Neural crest cell (in vitro differentiated cells): ENCODE data around the gene DAZAP2. TPM values are rescaled to one million over a fixed set of nuclear protein-coding genes. Genes with fewer than 3 reads are reported as not detected.

Experiments
- DNase-seq: peaks from one replicate; pipeline ENCODE4 v3.0.0; 2021; ENCODE audit warnings: low read depth, mixed read lengths, low spot score
- H3K27ac Mint-ChIP-seq: one replicate; pipeline ENCODE4 v1.8.0; 2021; ENCODE audit warnings: mild to moderate bottlenecking, mixed read lengths; ENCODE audit not compliant: unreplicated experiment
- H3K27me3 Mint-ChIP-seq: 2 replicates; pipeline ENCODE4 v1.8.0; 2021; ENCODE audit warnings: low read depth, mild to moderate bottlenecking, mixed read lengths
- H3K36me3 Mint-ChIP-seq: 2 replicates; pipeline ENCODE4 v1.8.0; 2021; ENCODE audit warnings: low read depth, mild to moderate bottlenecking, mixed read lengths
- H3K4me1 Mint-ChIP-seq: 2 replicates; pipeline ENCODE4 v1.8.0; 2021; ENCODE audit warnings: mixed read lengths
- H3K4me3 Mint-ChIP-seq: one replicate; pipeline ENCODE4 v1.8.0; 2021; ENCODE audit warnings: mild to moderate bottlenecking, mixed read lengths
- H3K9me3 Mint-ChIP-seq: 2 replicates; pipeline ENCODE4 v1.8.0; 2021; ENCODE audit warnings: mixed read lengths
- total RNA-seq: library from RNA; stranded (reverse); gene quantifications from 2 replicates; pipeline ENCODE4 v1.2.1, GENCODE V29; 2021
- TF ChIP-seq, protein P1 (sequence below): fragments of 200-600 bp; sonication (generic); conservative IDR thresholded peaks from 2 replicates; pipeline ENCODE4 v1.5.0; 2021; ENCODE audit warnings: antibody characterized with exemption, mild to moderate bottlenecking

Gene DAZAP2
- total RNA-seq, 1 donor from 2014 or later, result 70.0 TPM

DNA sequence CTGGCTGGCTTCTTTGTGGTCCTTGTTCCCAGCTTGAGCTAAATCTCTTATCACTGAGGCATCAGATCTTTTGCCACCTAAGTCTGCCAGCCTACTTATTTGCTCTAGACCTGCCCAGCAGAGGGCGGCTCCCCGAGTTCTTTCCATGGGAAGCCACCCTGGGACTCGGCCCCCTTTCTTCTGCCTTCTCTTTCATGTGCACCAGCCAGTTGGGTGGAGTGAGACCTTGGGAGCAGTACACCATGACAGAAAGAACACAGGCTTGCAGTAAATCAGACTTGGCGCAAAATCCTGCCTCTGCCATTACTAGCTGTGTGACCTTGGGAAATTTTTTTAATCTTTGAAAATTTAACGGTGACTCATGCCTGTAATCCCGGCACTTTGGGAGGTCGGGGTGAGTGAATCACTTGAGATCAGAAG is 24.1 kb downstream of the DAZAP2 start:
- Mint-ChIP-seq H3K36me3 (no peaks in the 10 kb centered on the region), H3K4me1 (peaks cover 5% of the 10 kb centered on the region), H3K27ac (no peak overlapping the region), H3K4me3 (no peak overlapping the region), H3K9me3 (peaks cover 3% of the 10 kb centered on the region), H3K27me3 (peaks cover 4% of the 10 kb centered on the region)
- DNase-seq, result peak; percentile 20
- TF ChIP-seq, protein P1, sequence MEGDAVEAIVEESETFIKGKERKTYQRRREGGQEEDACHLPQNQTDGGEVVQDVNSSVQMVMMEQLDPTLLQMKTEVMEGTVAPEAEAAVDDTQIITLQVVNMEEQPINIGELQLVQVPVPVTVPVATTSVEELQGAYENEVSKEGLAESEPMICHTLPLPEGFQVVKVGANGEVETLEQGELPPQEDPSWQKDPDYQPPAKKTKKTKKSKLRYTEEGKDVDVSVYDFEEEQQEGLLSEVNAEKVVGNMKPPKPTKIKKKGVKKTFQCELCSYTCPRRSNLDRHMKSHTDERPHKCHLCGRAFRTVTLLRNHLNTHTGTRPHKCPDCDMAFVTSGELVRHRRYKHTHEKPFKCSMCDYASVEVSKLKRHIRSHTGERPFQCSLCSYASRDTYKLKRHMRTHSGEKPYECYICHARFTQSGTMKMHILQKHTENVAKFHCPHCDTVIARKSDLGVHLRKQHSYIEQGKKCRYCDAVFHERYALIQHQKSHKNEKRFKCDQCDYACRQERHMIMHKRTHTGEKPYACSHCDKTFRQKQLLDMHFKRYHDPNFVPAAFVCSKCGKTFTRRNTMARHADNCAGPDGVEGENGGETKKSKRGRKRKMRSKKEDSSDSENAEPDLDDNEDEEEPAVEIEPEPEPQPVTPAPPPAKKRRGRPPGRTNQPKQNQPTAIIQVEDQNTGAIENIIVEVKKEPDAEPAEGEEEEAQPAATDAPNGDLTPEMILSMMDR, result peak; percentile 37

DNA sequence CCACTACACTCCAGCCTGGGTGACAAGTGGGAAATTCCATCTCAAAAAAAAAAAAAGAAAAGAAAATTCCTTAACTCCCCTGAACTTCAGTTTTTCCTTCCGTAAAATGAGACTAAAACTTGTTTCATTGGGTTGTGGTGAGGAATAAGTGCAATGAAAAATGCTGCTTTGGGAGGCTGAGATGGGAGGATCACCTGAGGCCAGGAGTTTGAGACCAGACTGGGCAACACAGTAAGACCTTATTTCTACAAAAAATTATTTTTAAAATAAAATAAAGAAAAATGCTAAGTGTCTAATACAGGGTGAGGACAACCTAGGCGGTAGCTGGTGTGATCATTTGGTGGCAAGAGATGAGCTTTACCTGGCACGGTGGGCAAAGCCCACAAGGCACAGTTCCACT is 24.7 kb downstream of the DAZAP2 start:
- Mint-ChIP-seq H3K9me3 (peaks cover 3% of the 10 kb centered on the region), H3K27me3 (peaks cover 8% of the 10 kb centered on the region), H3K36me3 (no peaks in the 10 kb centered on the region), H3K27ac (no peak overlapping the region), H3K4me3 (no peak overlapping the region), H3K4me1 (peaks cover 5% of the 10 kb centered on the region)
- TF ChIP-seq, protein P1, result no peak
- DNase-seq, result no peak

DNA sequence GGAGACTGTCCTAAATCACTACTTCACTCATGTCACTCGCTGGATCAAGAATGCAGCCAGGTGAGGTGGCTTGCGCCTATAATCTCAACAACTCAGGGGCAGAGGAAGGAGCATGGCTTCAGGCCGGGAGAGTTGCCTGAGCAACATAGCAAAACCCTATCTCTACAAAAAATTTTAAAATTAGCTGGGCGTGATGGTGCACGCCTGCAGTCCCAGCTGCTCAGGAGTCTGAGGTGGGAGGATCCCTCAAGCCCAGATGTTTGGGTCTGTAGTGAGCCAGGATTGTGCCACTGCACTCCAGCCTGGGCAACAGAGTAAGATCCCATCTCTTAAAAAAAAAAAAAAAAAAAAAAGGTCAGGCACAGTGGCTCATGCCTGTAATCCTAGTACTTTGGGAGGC is 25.7 kb downstream of the DAZAP2 start:
- H3K9me3 Mint-ChIP-seq, result peaks cover 3% of the 10 kb centered on the region
- no peak overlapping the region for H3K27ac Mint-ChIP-seq
- peaks cover 17% of the 10 kb centered on the region for H3K27me3 Mint-ChIP-seq
- DNase-seq, result no peak
- TF ChIP-seq, protein P1, result no peak
- H3K4me3 Mint-ChIP-seq, result no peak overlapping the region
- H3K4me1 Mint-ChIP-seq, result peaks cover 5% of the 10 kb centered on the region
- H3K36me3 Mint-ChIP-seq, result no peaks in the 10 kb centered on the region

DNA sequence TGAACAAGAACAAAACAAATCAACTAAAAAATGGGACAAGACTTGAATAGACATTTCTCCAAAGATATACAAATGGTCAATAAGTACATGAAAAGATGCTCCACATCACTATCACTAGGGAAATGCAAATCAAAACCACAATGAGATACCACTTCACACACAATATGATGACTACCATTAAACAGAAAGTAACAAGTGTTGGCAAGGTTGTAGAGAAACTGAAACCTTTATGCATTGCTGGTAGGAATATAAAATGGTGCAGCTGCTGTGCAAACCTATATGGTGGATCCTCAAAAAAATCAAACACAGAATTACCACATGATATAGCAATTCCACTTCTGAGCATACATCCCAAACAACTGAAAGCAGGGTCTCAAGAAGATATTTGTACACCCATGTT is 26.4 kb downstream of the DAZAP2 start:
- no peaks in the 10 kb centered on the region for H3K36me3 Mint-ChIP-seq
- H3K4me3 Mint-ChIP-seq, result no peak overlapping the region
- peaks cover 3% of the 10 kb centered on the region for H3K9me3 Mint-ChIP-seq
- H3K27me3 Mint-ChIP-seq, result peaks cover 20% of the 10 kb centered on the region
- H3K4me1 Mint-ChIP-seq, result peaks cover 5% of the 10 kb centered on the region
- no peak overlapping the region for H3K27ac Mint-ChIP-seq
- DNase-seq, result no peak
- TF ChIP-seq, protein P1, result no peak

DNA sequence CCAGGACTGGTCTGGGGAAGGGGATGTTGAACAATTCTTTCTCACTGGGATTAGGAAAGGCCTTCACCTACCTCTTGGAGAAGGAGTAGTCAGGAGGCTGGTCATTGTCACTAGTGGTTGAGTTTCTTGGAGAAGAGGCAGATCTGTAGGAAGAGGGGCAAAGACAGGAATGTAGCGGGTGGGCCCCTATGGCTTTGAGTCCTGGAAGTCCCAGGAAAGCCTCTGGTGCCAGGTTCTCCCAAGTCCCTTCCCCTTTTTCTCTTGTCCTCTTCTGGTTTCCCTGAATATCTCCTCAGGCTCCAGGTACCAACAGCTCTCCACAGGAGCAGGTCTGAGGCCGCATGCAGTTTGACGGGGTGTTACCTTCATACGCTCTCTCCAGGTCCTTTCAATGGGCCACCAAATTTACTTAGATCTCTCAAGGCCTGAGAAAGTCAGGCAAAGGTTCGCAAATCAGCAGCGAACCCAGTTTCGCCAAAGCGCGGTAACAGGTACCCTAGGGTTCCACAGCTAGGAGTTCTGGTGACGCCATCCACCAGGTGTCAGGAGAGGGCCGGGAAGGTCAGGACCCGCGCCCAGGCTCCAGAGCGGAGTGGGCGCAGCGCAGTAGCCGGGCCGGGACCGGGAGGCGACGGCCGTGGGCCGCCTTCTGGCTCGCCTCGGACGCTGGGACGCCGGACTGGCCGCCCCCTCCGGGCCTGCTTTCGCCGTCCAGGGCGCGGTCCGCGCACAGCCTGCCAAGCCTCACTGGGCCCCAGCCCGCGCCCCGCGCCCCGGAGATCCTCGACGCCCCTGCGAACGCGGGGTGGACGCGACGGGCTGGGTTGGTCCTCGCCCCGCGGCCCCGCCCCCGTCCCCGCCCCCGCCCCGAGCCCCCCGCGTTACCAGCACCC is 30.8 kb downstream of the DAZAP2 start:
- peaks cover 14% of the 10 kb centered on the region for H3K4me1 Mint-ChIP-seq
- peaks cover 3% of the 10 kb centered on the region for H3K9me3 Mint-ChIP-seq
- H3K27me3 Mint-ChIP-seq, result peaks cover 42% of the 10 kb centered on the region
- peak overlapping the region; percentile 79 for H3K4me3 Mint-ChIP-seq
- TF ChIP-seq, protein P1, result peak; percentile 51
- H3K36me3 Mint-ChIP-seq, result no peaks in the 10 kb centered on the region
- no peak overlapping the region for H3K27ac Mint-ChIP-seq
- DNase-seq, result peak; percentile 20
